ENCODE measurements around the gene MYL11. TPM values are rescaled to one million over a fixed set of nuclear protein-coding genes. Genes with fewer than 3 reads are reported as not detected.
"Not testable (repeated sequence)": the region's sequence is repeated elsewhere in the genome, so short reads cannot be mapped to it uniquely, and the experiment has no call there.

Gene MYL11
- not detected for total RNA-seq

- no peak for DNase-seq (ENCODE audit: low spot score)
- intact Hi-C loops (cut with DNase I), result no loop called here
- no peak for ATAC-seq
Measured at GRCh38 chr16:30374538-30374937, at the start of gene MYL11. MYL11 (plus strand) TSS chr16:30374802; CDS start chr16:30374858, 56 bp downstream.

GRCh38 chr16:30334473-30334989 is 40.1 kb upstream of the MYL11 start:
- DNase-seq (ENCODE audit: low spot score), result peak; percentile 88
- intact Hi-C loops (cut with DNase I), result not testable (repeated sequence)

GRCh38 chr16:30335028-30335597 is 39.5 kb upstream of the MYL11 start:
- ATAC-seq (peak; percentile 96), DNase-seq (ENCODE audit: low spot score) (peak; percentile 90)
- intact Hi-C loops (cut with DNase I), result not testable (repeated sequence)

More at GRCh38 chr16:30334473-30334989, 40.1 kb upstream of the MYL11 start:
- peak; percentile 96 for ATAC-seq

GRCh38 chr16:30335598-30336474 is 38.8 kb upstream of the MYL11 start:
- intact Hi-C loops (cut with DNase I), result no loop called here
- DNase-seq (ENCODE audit: low spot score) (no peak), ATAC-seq (peak; percentile 54)

- DNase-seq (ENCODE audit: low spot score); intact Hi-C loops (cut with DNase I); ATAC-seq: not testable (repeated sequence)
Measured at GRCh38 chr16:30337964-30338357, 36.6 kb upstream of the MYL11 start.

- intact Hi-C loops (cut with DNase I); ATAC-seq; DNase-seq (ENCODE audit: low spot score): not testable (repeated sequence)
Measured at GRCh38 chr16:30338715-30339114, 35.9 kb upstream of the MYL11 start.

- ATAC-seq, result no peak
- intact Hi-C loops (cut with DNase I), result no loop called here
- DNase-seq (ENCODE audit: low spot score), result no peak
Measured at GRCh38 chr16:30340621-30341020, 34.0 kb upstream of the MYL11 start.

GRCh38 chr16:30341971-30342370 is 32.6 kb upstream of the MYL11 start:
- ATAC-seq; intact Hi-C loops (cut with DNase I); DNase-seq (ENCODE audit: low spot score): not testable (repeated sequence)

- no peak for ATAC-seq
- DNase-seq (ENCODE audit: low spot score), result no peak
- intact Hi-C loops (cut with DNase I), result no loop called here
Measured at GRCh38 chr16:30342751-30343490, 31.7 kb upstream of the MYL11 start.

GRCh38 chr16:30343491-30343820 is 31.1 kb upstream of the MYL11 start:
- intact Hi-C loops (cut with DNase I); ATAC-seq; DNase-seq (ENCODE audit: low spot score): not testable (repeated sequence)

GRCh38 chr16:30346286-30346685 is 28.3 kb upstream of the MYL11 start:
- intact Hi-C loops (cut with DNase I), result no loop called here
- no peak for DNase-seq (ENCODE audit: low spot score)
- no peak for ATAC-seq

GRCh38 chr16:30348113-30348512 is 26.5 kb upstream of the MYL11 start:
- ATAC-seq (no peak), DNase-seq (ENCODE audit: low spot score) (no peak)
- intact Hi-C loops (cut with DNase I), result no loop called here

GRCh38 chr16:30348929-30349328 is 25.7 kb upstream of the MYL11 start:
- no peak for ATAC-seq
- intact Hi-C loops (cut with DNase I), result no loop called here
- no peak for DNase-seq (ENCODE audit: low spot score)

GRCh38 chr16:30349675-30350074 is 24.9 kb upstream of the MYL11 start:
- ATAC-seq (no peak), DNase-seq (ENCODE audit: low spot score) (peak; percentile 32)
- intact Hi-C loops (cut with DNase I), result no loop called here

GRCh38 chr16:30350134-30350871 is 24.3 kb upstream of the MYL11 start:
- intact Hi-C loops (cut with DNase I), result no loop called here
- DNase-seq (ENCODE audit: low spot score) (peak; percentile 3), ATAC-seq (no peak)

GRCh38 chr16:30351001-30351441 is 23.6 kb upstream of the MYL11 start:
- DNase-seq (ENCODE audit: low spot score) (peak; percentile 55), ATAC-seq (no peak)
- intact Hi-C loops (cut with DNase I), result no loop called here

GRCh38 chr16:30351586-30352419 is 22.8 kb upstream of the MYL11 start:
- DNase-seq (ENCODE audit: low spot score) (peak; percentile 82), ATAC-seq (peak; percentile 19)
- intact Hi-C loops (cut with DNase I), result no loop called here

Measured in sciatic nerve (tissue), 2 donors.